22Rv1 (cell line): ENCODE measurements around the gene IL31RA.

ENCODE experiments used
- ZFX ChIP-seq: fragments of 450-650 bp; IDR thresholded peaks from 2 replicates; pipeline ENCODE4 v1.6.1; 2017; ENCODE audit warnings: antibody characterized with exemption, borderline replicate concordance
- TF ChIP-seq, protein P1 (sequence below): fragments of 450-650 bp; IDR thresholded peaks from 2 replicates; pipeline ENCODE4 v1.5.1; 2017; ENCODE audit warnings: mild to moderate bottlenecking

DNA sequence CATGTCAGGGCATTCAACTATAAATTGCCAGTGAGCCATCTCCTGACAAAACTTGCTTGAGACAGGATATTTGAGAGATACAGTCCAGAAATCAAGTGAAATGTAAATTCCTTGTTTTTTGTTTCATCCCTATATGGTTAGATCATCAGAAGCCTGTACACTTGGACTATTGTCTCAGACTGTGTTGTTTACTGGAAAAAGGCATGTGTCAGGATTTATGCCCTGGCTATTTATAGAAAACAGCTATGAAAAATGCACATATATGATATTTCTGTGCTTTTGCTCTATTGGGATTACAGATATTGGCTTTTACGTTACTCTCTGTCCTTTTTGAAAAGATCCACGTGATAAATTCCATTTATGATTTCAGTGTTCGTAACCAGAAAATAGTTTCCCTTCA lies 44.2 kb downstream of the IL31RA start:
- TF ChIP-seq, protein P1, sequence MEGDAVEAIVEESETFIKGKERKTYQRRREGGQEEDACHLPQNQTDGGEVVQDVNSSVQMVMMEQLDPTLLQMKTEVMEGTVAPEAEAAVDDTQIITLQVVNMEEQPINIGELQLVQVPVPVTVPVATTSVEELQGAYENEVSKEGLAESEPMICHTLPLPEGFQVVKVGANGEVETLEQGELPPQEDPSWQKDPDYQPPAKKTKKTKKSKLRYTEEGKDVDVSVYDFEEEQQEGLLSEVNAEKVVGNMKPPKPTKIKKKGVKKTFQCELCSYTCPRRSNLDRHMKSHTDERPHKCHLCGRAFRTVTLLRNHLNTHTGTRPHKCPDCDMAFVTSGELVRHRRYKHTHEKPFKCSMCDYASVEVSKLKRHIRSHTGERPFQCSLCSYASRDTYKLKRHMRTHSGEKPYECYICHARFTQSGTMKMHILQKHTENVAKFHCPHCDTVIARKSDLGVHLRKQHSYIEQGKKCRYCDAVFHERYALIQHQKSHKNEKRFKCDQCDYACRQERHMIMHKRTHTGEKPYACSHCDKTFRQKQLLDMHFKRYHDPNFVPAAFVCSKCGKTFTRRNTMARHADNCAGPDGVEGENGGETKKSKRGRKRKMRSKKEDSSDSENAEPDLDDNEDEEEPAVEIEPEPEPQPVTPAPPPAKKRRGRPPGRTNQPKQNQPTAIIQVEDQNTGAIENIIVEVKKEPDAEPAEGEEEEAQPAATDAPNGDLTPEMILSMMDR: no peak
- TF ChIP-seq ZFX: no peak
